ENCODE measurements around the gene USH2A. TPM values are rescaled to one million over a fixed set of nuclear protein-coding genes. Genes with fewer than 3 reads are reported as not detected.
"Not testable (repeated sequence)": the region's sequence is repeated elsewhere in the genome, so short reads cannot be mapped to it uniquely, and the experiment has no call there.

The USH2A gene
- total and polyA plus RNA-seq, 8 donors, result 0.37 to 0.58 TPM; not detected in 6

GRCh38 chr1:216350186-216350585 is 73.1 kb downstream of the USH2A start:
- 9 to 34% (median 22%) methylated on average over 1 of the region's 1 CpG for WGBS, 5 donors
- no peaks in the 10 kb centered on the region for H3K27me3 ChIP-seq
- no peaks in the 10 kb centered on the region for H3K9me3 ChIP-seq
- no peak for DNase-seq
- TF ChIP-seq POLR2A (IDR thresholded peaks at IDR 0.05) (no peak), CTCF (IDR thresholded peaks at IDR 0.05) (no peak), POLR2AphosphoS5 (IDR thresholded peaks at IDR 0.05) (no peak), EP300 (IDR thresholded peaks at IDR 0.05) (no peak)
- intact Hi-C loops (cut with DNase I; ENCODE audit: low total_unique reads), result no loop called here
- no peaks in the 10 kb centered on the region for H3K36me3 ChIP-seq
- no peak overlapping the region for H3K4me3 ChIP-seq
- H3K4me1 ChIP-seq, result no peaks in the 10 kb centered on the region
- H3K27ac ChIP-seq, result no peak overlapping the region

- intact Hi-C loops (cut with DNase I; ENCODE audit: low total_unique reads), result no loop called here
- Histone ChIP-seq H3K27me3 (no peaks in the 10 kb centered on the region), H3K36me3 (no peaks in the 10 kb centered on the region), H3K4me1 (no peaks in the 10 kb centered on the region), H3K9me3 (peaks cover 0 to 8% (median 0%) of the 10 kb centered on the region in 4 donors), H3K4me3 (no peak overlapping the region), H3K27ac (no peak overlapping the region)
- TF ChIP-seq CTCF (IDR thresholded peaks at IDR 0.05), result no peak
- TF ChIP-seq POLR2AphosphoS5 (IDR thresholded peaks at IDR 0.05), result no peak
- no peak for TF ChIP-seq POLR2A (IDR thresholded peaks at IDR 0.05)
- no peak for DNase-seq
- WGBS, 5 donors, result 70 to 82% (median 74%) methylated on average over 3 of the region's 3 CpGs
Measured at GRCh38 chr1:216346526-216346925, 76.7 kb downstream of the USH2A start.

- intact Hi-C loops (cut with DNase I; ENCODE audit: low total_unique reads); H3K27ac ChIP-seq; H3K36me3 ChIP-seq; H3K27me3 ChIP-seq; DNase-seq; H3K4me3 ChIP-seq; H3K4me1 ChIP-seq; H3K9me3 ChIP-seq: not testable (repeated sequence)
- WGBS, 5 donors, result 80 to 87% (median 84%) methylated on average over 5 of the region's 5 CpGs
Measured at GRCh38 chr1:216340542-216340941, 82.7 kb downstream of the USH2A start.

- Histone ChIP-seq H3K9me3 (peaks cover 0 to 10% (median 2%) of the 10 kb centered on the region in 4 donors), H3K27me3 (no peaks in the 10 kb centered on the region), H3K27ac (no peak overlapping the region), H3K4me1 (no peaks in the 10 kb centered on the region), H3K36me3 (no peaks in the 10 kb centered on the region), H3K4me3 (no peak overlapping the region)
- intact Hi-C loops (cut with DNase I; ENCODE audit: low total_unique reads), result no loop called here
- TF ChIP-seq POLR2AphosphoS5 (IDR thresholded peaks at IDR 0.05) (no peak), CTCF (IDR thresholded peaks at IDR 0.05) (no peak), EP300 (IDR thresholded peaks at IDR 0.05) (no peak), POLR2A (IDR thresholded peaks at IDR 0.05) (no peak)
- DNase-seq, result no peak
- WGBS, 5 donors, result 78 to 91% (median 83%) methylated on average over 3 of the region's 3 CpGs
Measured at GRCh38 chr1:216332462-216332861, 90.8 kb downstream of the USH2A start.

GRCh38 chr1:216332003-216332402 is 91.2 kb downstream of the USH2A start:
- no peaks in the 10 kb centered on the region for H3K4me1 ChIP-seq
- no peak overlapping the region for H3K4me3 ChIP-seq
- H3K36me3 ChIP-seq, result no peaks in the 10 kb centered on the region
- intact Hi-C loops (cut with DNase I; ENCODE audit: low total_unique reads), result no loop called here
- H3K27ac ChIP-seq, result no peak overlapping the region
- H3K27me3 ChIP-seq, result no peaks in the 10 kb centered on the region
- TF ChIP-seq POLR2A (IDR thresholded peaks at IDR 0.05), result no peak
- TF ChIP-seq POLR2AphosphoS5 (IDR thresholded peaks at IDR 0.05), result no peak
- TF ChIP-seq CTCF (IDR thresholded peaks at IDR 0.05), result no peak
- no peak for TF ChIP-seq EP300 (IDR thresholded peaks at IDR 0.05)
- DNase-seq, result no peak
- WGBS, 5 donors, result 82 to 94% (median 88%) methylated on average over 2 of the region's 2 CpGs
- peaks cover 0 to 10% (median 2%) of the 10 kb centered on the region in 4 donors for H3K9me3 ChIP-seq
